GM21723 (cell line): ENCODE data around the gene SIK3.
"Not testable (repeated sequence)": the region's sequence is repeated elsewhere in the genome, so short reads cannot be mapped to it uniquely, and the experiment has no call there.

Experiments used
- ATAC-seq: cut with Tn5 transposase; IDR thresholded peaks from one replicate; pipeline ENCODE4 v1.9.1; 2021; ENCODE audit warnings: mild to moderate bottlenecking, moderate library complexity; ENCODE audit not compliant: unreplicated experiment

The SIK3 gene

GRCh38 chr11:116847612-116848011 is 250.6 kb downstream of the SIK3 start:
- ATAC-seq = no peak

GRCh38 chr11:116844722-116845121 is 253.5 kb downstream of the SIK3 start:
- ATAC-seq = no peak

- ATAC-seq = no peak
These were observed 254.6 kb downstream of the SIK3 start for GRCh38 chr11:116843661-116844060.

GRCh38 chr11:116842909-116843308 is 255.3 kb downstream of the SIK3 start:
- no peak for ATAC-seq

GRCh38 chr11:116842117-116842516 is 256.1 kb downstream of the SIK3 start:
- no peak for ATAC-seq

- ATAC-seq = no peak
These were observed 257.4 kb downstream of the SIK3 start for GRCh38 chr11:116840746-116841296.

- ATAC-seq = no peak
These were observed 257.9 kb downstream of the SIK3 start for GRCh38 chr11:116840224-116840745.

GRCh38 chr11:116838321-116839084 is 259.7 kb downstream of the SIK3 start:
- no peak for ATAC-seq

- no peak for ATAC-seq
These were observed 260.8 kb downstream of the SIK3 start, which contains the start of gene APOA1 for GRCh38 chr11:116837231-116838091. Gene APOA1 (minus strand): TSS chr11:116837622. CDS start chr11:116837387, 235 bp downstream.

- no peak for ATAC-seq
These were observed 261.6 kb downstream of the SIK3 start for GRCh38 chr11:116836632-116836991.

GRCh38 chr11:116835791-116836631 is 262.2 kb downstream of the SIK3 start:
- ATAC-seq = peak; percentile 84

- ATAC-seq = peak; percentile 36
These were observed 263.0 kb downstream of the SIK3 start for GRCh38 chr11:116835042-116835772.

- ATAC-seq = not testable (repeated sequence)
These were observed 263.6 kb downstream of the SIK3 start for GRCh38 chr11:116834535-116835041.

- no peak for ATAC-seq
These were observed 264.3 kb downstream of the SIK3 start for GRCh38 chr11:116833816-116834534.

- ATAC-seq = no peak
These were observed 264.8 kb downstream of the SIK3 start for GRCh38 chr11:116833491-116833815.

- ATAC-seq = no peak
These were observed 265.6 kb downstream of the SIK3 start for GRCh38 chr11:116832350-116833290.

GRCh38 chr11:116831790-116832349 is 266.4 kb downstream of the SIK3 start:
- no peak for ATAC-seq
